GM12864 (cell line): Measurements from ENCODE around the gene RAI1.
"Not testable (repeated sequence)": the region's sequence is repeated elsewhere in the genome, so short reads cannot be mapped to it uniquely, and the experiment has no call there.

Experiments
- DNase-seq: peaks from one replicate; pipeline ENCODE4 v3.0.0-alpha.2; 2011; ENCODE audit warnings: low read depth
- H3K4me3 ChIP-seq: 2 replicates; pipeline ENCODE4 v1.5.1; 2011; ENCODE audit warnings: mild to moderate bottlenecking, low read depth, low read length, control low read depth
- TF ChIP-seq, protein P1 (sequence below): IDR thresholded peaks from 2 replicates; pipeline ENCODE4 v1.5.1; 2011; ENCODE audit warnings: low read depth, mild to moderate bottlenecking, moderate library complexity, low read length, control low read depth, inconsistent platforms; ENCODE audit errors: missing control alignments

RAI1 gene

GRCh38 chr17:17804007-17804406 lies 122.7 kb downstream of the RAI1 start:
- TF ChIP-seq, protein P1, sequence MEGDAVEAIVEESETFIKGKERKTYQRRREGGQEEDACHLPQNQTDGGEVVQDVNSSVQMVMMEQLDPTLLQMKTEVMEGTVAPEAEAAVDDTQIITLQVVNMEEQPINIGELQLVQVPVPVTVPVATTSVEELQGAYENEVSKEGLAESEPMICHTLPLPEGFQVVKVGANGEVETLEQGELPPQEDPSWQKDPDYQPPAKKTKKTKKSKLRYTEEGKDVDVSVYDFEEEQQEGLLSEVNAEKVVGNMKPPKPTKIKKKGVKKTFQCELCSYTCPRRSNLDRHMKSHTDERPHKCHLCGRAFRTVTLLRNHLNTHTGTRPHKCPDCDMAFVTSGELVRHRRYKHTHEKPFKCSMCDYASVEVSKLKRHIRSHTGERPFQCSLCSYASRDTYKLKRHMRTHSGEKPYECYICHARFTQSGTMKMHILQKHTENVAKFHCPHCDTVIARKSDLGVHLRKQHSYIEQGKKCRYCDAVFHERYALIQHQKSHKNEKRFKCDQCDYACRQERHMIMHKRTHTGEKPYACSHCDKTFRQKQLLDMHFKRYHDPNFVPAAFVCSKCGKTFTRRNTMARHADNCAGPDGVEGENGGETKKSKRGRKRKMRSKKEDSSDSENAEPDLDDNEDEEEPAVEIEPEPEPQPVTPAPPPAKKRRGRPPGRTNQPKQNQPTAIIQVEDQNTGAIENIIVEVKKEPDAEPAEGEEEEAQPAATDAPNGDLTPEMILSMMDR = no peak
- no peak for DNase-seq
- no peak overlapping the region for H3K4me3 ChIP-seq

- TF ChIP-seq, protein P1 = no peak
- no peak overlapping the region for H3K4me3 ChIP-seq
- no peak for DNase-seq
Measured at GRCh38 chr17:17805575-17805974, 124.3 kb downstream of the RAI1 start.

DNA sequence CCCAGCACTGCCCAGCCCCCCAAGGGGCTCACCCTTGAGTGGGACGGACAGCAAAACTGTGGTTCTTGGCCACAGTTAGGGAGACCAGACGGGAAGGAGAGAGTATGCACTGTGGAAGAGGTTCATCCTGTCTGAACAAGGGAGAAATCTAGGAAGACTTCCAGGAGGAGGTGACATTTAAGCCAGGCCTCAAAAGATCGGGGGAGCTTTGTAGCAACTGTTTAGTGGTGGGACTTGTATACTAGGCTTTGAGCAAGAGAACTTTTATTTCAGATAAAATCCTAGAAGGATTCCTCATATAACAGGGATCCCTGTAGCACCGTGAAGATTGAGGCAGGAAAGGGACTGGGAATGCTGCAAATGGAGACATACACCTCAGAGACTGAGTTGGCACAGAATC lies 124.8 kb downstream of the RAI1 start:
- TF ChIP-seq, protein P1 = no peak
- no peak overlapping the region for H3K4me3 ChIP-seq
- no peak for DNase-seq

DNA sequence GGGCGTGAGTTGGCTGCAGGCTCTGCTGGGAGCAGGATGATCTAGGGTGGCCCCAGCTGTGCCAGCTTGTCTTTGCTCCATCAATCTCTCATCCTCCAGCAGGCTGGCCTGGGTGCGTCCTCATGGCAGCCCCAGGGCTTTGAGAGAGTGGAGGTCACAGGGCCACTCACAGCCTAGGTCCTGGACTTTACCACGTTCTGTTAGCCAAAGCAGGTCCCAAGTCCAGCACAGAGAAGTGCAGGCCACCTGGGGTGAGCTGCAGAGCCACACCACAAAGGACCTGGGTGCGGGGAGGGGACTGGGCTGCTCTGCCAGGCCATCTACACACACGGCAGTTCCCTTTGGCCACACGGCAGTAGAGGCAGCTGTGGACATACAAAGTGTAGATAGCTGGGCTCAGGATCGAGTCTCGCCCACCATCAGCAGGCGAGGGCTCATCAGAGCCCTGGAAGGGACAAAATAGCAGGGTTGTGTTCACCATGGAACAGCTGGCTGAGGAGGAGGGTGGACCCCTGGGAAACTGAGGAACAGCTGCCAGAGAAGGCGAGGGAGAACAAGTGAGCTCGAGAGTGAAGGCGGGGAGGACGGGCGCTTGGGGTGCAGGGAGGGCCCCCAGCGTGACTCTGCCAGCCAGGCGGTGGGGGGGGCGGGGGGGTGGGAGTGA lies 125.5 kb downstream of the RAI1 start:
- TF ChIP-seq, protein P1 = no peak
- H3K4me3 ChIP-seq = no peak overlapping the region
- no peak for DNase-seq

DNA sequence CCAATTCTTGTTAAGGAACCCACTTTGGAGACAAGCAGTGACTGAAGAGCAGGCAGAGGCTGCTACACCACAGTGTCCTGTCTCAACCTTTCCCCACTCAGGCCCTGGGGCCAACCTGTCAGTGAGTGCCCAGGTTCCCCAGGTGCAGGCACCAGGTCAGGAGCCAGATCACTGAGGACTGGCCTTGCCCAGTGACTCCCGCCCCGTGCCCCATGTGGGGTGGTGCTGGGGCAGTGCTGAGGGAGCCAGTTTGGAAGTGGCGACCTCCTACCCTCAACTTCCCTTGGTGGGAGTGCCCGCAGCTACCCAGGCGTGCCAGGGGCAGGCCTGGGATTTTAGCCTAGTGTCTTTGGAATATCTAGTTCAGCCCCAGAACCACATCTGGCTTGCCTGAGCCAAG lies 126.2 kb downstream of the RAI1 start:
- DNase-seq = no peak
- H3K4me3 ChIP-seq = no peak overlapping the region
- TF ChIP-seq, protein P1 = no peak

- H3K4me3 ChIP-seq, DNase-seq: not testable (repeated sequence)
Measured at GRCh38 chr17:17808200-17808599, 126.9 kb downstream of the RAI1 start.

GRCh38 chr17:17808706-17809432 lies 127.6 kb downstream of the RAI1 start:
- TF ChIP-seq, protein P1 = no peak
- peak; percentile 29 for DNase-seq
- no peak overlapping the region for H3K4me3 ChIP-seq
